BJ (cell line): ENCODE results near the gene SLC35F1. TPM values are rescaled to one million over a fixed set of nuclear protein-coding genes. Genes with fewer than 3 reads are reported as not detected.
A peak's percentile ranks its signal among the peaks of the same experiment; 100 is the strongest.

Experiments
- CTCF ChIA-PET: fragments of 350-600 bp; formaldehyde crosslinking; extraction: SDS; loops from one replicate; lab custom pipeline; 2021; ENCODE audit warnings: antibody characterized with exemption, inconsistent platforms; lab: Yijun Ruan, JAX
- POLR2A ChIA-PET: fragments of 300-600 bp; sonication (Branson Sonifier 250); formaldehyde crosslinking; extraction: SDS; loops from one replicate; lab custom pipeline; 2021; ENCODE audit warnings: antibody characterized with exemption; lab: Charles Lee
- DNase-seq: peaks from one replicate; pipeline ENCODE4 v3.0.0-alpha.2; 2011; ENCODE audit warnings: low read depth
- H3K27me3 ChIP-seq: 2 replicates; pipeline ENCODE4 v1.6.0; 2011; ENCODE audit warnings: low read length; ENCODE audit not compliant: control insufficient read depth, insufficient read depth
- H3K36me3 ChIP-seq: 2 replicates; pipeline ENCODE4 v1.5.1; 2011; ENCODE audit warnings: low read length; ENCODE audit not compliant: control insufficient read depth, insufficient read depth
- H3K4me3 ChIP-seq: 2 replicates; pipeline ENCODE4 v1.5.1; 2011; ENCODE audit warnings: low read depth, mild to moderate bottlenecking, control low read depth, low read length
- polyA plus RNA-seq: library from polyadenylated mRNA; depleted of rRNA; stranded (reverse); fragments of >200 nt; gene quantifications from 2 replicates; pipeline ENCODE4 v1.2.3, GENCODE V29; 2011
- TF ChIP-seq, protein P1 (sequence below): IDR thresholded peaks from 2 replicates; pipeline ENCODE4 v1.5.1; 2011; ENCODE audit warnings: low read depth, mild to moderate bottlenecking, control low read depth, inconsistent platforms, low read length, moderate library complexity; ENCODE audit not compliant: insufficient read depth

SLC35F1 gene
- polyA plus RNA-seq, 1 experiment: not detected

DNA sequence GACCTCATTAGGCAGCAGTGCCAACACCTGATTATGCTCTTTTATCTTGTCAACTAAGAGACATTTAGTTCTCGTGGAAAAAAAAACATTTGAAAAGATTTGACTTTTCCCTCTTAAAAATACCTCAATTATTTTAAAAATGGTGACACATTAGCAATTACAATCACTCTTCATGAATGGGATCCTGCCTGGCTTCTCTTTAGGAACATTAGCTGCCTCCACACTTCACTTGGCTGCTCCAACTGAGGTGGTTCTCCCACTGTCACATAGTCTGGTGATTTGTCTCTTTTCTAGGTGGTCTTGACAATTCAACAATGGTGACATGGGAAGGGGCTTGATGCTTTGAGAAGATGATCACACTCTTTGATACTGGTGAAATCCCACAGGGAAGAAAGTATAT lies 26.2 kb upstream of the SLC35F1 start:
- Histone ChIP-seq H3K36me3 (no peaks in the 10 kb centered on the region), H3K4me3 (no peak overlapping the region), H3K27me3 (no peaks in the 10 kb centered on the region)
- TF ChIP-seq, protein P1, sequence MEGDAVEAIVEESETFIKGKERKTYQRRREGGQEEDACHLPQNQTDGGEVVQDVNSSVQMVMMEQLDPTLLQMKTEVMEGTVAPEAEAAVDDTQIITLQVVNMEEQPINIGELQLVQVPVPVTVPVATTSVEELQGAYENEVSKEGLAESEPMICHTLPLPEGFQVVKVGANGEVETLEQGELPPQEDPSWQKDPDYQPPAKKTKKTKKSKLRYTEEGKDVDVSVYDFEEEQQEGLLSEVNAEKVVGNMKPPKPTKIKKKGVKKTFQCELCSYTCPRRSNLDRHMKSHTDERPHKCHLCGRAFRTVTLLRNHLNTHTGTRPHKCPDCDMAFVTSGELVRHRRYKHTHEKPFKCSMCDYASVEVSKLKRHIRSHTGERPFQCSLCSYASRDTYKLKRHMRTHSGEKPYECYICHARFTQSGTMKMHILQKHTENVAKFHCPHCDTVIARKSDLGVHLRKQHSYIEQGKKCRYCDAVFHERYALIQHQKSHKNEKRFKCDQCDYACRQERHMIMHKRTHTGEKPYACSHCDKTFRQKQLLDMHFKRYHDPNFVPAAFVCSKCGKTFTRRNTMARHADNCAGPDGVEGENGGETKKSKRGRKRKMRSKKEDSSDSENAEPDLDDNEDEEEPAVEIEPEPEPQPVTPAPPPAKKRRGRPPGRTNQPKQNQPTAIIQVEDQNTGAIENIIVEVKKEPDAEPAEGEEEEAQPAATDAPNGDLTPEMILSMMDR: no peak
- POLR2A ChIA-PET: no interaction called here
- CTCF ChIA-PET: no interaction called here
- DNase-seq: no peak

DNA sequence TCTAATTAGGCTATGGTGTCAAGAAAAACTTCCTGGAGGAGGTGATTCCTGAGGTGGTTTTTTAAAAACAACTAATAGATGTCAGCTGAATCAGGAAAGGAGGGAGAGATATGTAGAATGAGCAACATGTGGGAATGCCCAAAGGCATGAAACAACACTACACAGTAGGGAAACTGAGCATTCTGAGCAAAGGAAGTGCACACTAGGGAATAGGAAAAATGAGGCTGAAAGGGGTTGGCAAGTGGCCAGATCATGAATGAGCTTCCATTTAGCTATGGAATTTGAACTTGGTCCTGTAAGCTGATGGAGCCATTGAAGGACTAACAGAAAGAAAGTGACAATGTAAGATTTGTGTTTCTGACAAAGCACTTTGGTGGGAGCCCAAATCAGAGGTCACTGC lies 16.9 kb upstream of the SLC35F1 start:
- CTCF ChIA-PET: no interaction called here
- no peak for DNase-seq
- POLR2A ChIA-PET: no interaction called here
- no peak overlapping the region for H3K4me3 ChIP-seq
- no peaks in the 10 kb centered on the region for H3K27me3 ChIP-seq
- H3K36me3 ChIP-seq: no peaks in the 10 kb centered on the region
- TF ChIP-seq, protein P1: no peak

DNA sequence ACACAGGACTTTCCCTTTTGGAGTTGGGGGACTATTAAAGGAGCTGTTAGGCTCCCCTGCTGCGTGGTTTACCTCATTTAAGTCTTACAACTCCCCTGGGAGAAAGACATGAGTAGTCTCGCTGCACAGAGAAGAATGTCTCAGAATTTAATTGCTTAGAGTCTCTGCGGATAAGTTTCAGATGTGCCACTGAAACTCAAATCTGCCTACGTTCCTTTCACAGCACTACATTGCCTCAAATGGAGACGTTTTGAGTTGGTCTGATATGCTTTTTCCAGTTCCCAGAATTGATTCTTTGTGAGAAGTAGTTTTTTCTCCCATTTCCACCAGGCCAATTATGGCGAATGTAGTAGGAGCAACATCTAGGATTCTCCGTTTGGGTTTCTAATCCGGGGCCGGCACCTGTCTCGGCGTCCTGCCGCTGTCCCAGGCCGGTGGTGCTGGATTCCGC lies 532 bp upstream of the SLC35F1 start:
- DNase-seq: no peak
- peaks cover 9% of the 10 kb centered on the region for H3K27me3 ChIP-seq
- no peak overlapping the region for H3K4me3 ChIP-seq
- TF ChIP-seq, protein P1: no peak
- ChIA-PET CTCF (no interaction called here), POLR2A (no interaction called here)
- no peaks in the 10 kb centered on the region for H3K36me3 ChIP-seq

DNA sequence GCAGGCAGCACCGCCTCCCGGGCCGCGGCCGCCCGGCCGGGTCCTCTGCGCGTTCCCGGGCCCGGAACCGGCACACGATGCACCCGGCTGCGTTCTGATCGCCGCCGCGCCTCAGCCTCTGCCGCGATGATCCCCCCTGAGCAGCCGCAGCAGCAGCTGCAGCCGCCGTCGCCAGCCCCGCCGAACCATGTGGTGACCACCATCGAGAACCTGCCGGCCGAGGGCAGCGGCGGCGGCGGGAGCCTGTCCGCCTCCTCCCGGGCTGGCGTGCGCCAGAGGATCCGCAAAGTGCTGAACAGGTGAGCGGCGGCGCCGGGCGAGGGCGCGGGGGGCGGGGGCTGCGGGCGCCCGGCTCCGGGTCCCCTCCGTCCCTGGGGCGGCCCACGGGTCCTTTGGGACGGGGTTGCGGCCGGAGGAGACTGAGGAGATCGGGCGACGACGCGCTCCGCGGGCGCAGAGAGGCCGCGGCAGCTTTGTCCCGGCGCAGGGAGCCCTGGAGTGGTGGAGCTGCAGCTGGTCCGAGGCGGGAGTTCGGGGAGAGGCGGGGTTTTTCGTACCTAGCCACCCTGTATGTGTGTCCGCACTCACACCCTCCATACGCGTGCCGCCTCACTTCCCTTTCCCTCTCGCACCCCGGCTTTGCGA lies 659 bp downstream of the SLC35F1 start:
- H3K4me3 ChIP-seq: peak overlapping the region; percentile 20; the same call in 1 of the 2 replicates
- TF ChIP-seq, protein P1: no peak
- ChIA-PET CTCF (interaction anchor here (0.6 kb wide), 1 partner anchor 242 kb away, joined by 4 read pairs; no protein-coding TSS in a partner anchor), POLR2A (no interaction called here)
- DNase-seq: no peak
- H3K27me3 ChIP-seq: peaks cover 9% of the 10 kb centered on the region
- H3K36me3 ChIP-seq: no peaks in the 10 kb centered on the region

DNA sequence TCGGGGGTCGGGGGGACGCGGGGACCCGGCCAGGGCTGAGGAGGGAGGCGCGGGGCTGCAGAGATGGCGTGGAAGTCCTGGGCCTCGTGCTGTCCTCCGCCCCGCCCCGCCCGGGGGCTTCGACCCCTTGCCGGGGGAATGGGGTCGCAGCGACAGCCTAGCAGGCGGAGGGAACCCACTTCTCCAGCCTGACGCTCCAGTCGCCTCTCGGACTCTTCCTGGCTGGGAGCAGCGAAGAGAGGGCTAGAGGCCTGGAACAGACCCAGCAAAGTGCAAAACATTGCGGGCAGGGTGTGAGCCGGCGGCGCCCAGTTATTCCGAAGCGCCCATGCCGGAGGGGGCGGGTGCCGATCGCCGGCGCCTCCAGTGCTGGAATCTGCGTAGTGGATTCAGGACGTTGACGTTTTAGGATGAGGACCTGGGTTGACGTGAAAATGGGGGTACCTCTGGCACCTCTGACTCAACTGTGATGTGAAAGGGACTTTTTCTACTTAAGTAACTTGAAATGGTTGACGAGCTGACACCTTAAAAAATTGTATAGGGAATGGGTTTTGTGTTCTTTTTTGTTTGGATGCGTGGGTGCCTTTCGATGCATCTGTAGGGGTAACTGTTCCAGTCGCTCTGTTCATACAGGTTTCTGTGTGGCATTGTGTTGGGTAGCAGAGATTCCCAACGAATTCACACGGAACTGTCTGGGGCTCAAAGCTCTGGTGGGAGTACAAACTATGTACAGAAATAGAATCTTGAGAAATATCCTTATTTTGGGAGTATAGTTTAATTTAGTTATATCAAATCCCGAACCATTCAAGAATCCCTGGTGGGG lies 1.4 kb downstream of the SLC35F1 start:
- CTCF ChIA-PET: interaction anchor here (0.6 kb wide), 1 partner anchor 243 kb away, joined by 4 read pairs; no protein-coding TSS in a partner anchor
- POLR2A ChIA-PET: no interaction called here
- TF ChIP-seq, protein P1: no peak
- H3K36me3 ChIP-seq: no peaks in the 10 kb centered on the region
- peaks cover 9% of the 10 kb centered on the region for H3K27me3 ChIP-seq
- H3K4me3 ChIP-seq: no peak overlapping the region
- no peak for DNase-seq
